ENCODE measurements around the gene MRPL11.

The MRPL11 gene

DNA sequence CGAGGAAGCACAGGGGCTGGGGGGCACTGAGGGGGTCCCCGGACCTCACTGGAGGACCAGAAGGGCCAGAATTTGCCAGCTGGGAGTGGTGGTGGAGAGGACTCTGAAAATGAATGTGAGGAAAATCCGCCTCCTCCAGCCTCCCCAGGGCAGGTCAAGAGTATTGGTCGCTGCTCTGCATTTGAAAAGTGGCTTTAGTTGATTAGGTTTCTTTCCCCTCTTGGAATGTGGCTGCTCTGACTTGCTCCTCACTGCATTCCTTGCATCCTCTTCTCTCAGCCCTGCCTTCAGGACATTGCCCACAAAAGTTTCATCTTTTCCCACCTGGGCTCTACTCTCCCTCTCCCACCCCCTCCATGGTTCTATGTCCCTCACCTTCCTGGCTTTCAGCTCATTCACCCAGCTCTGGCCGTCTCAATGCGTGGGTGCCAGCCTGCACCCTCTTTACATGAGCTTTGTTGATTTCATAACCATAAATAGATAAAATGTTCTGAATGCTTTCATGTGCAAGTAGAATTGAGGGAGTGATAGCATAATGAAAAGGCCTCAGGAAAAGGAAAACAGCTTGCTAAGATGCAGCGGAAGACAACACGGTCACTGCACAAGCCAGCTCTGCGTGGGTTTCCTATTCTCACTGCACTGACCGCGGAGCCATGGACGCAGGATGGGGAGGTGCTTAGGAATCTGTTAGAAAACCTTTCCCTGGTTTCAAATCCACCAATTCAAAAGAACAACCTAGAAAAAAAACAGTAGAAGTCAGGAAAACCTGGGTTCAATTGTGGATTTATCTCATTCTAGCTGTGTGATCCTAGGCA lies 24.3 kb downstream of the MRPL11 start:
- no peak overlapping the region for H3K9ac ChIP-seq (ENCODE audit: low read length)
- no peaks in the 10 kb centered on the region for H3K36me3 ChIP-seq (ENCODE audit: insufficient read depth, low read length)
- H3K27ac ChIP-seq (ENCODE audit: low read depth, low read length, poor library complexity, severe bottlenecking): no peak overlapping the region
- no peaks in the 10 kb centered on the region for H4K20me1 ChIP-seq (ENCODE audit: insufficient read depth, low read length)
- TF ChIP-seq CTCF (IDR thresholded peaks at IDR 0.05; ENCODE audit: low read length) (no peak), EZH2 (IDR thresholded peaks at IDR 0.05; ENCODE audit: borderline replicate concordance, low read length) (no peak)
- H3F3A ChIP-seq (ENCODE audit: insufficient read depth, low read length): no peaks in the 10 kb centered on the region
- H3K27me3 ChIP-seq (ENCODE audit: insufficient read depth, low read length): no peaks in the 10 kb centered on the region
- no peaks in the 10 kb centered on the region for H3K9me2 ChIP-seq (ENCODE audit: low read depth, low read length)
- no peak overlapping the region for H2AFZ ChIP-seq (ENCODE audit: low read length)
- no peaks in the 10 kb centered on the region for H3K9me3 ChIP-seq (ENCODE audit: low read length)
- no peak overlapping the region for H3K4me2 ChIP-seq (ENCODE audit: low read length)
- H3K4me3 ChIP-seq (ENCODE audit: low read depth, low read length, poor library complexity, severe bottlenecking): no peak overlapping the region
- no peaks in the 10 kb centered on the region for H3K79me2 ChIP-seq (ENCODE audit: insufficient read depth, low read length)
- no peaks in the 10 kb centered on the region for H3K4me1 ChIP-seq (ENCODE audit: insufficient read depth, low read length, severe bottlenecking)

- Histone ChIP-seq H3K9ac (ENCODE audit: low read length) (no peak overlapping the region), H3K4me2 (ENCODE audit: low read length) (no peak overlapping the region), H3K4me1 (ENCODE audit: insufficient read depth, low read length, severe bottlenecking) (peaks cover 7% of the 10 kb centered on the region), H4K20me1 (ENCODE audit: insufficient read depth, low read length) (no peaks in the 10 kb centered on the region), H3K9me3 (ENCODE audit: low read length) (no peaks in the 10 kb centered on the region), H3K27me3 (ENCODE audit: insufficient read depth, low read length) (no peaks in the 10 kb centered on the region), H3K36me3 (ENCODE audit: insufficient read depth, low read length) (no peaks in the 10 kb centered on the region), H3K27ac (ENCODE audit: low read depth, low read length, poor library complexity, severe bottlenecking) (no peak overlapping the region), H2AFZ (ENCODE audit: low read length) (no peak overlapping the region), H3K79me2 (ENCODE audit: insufficient read depth, low read length) (no peaks in the 10 kb centered on the region), H3F3A (ENCODE audit: insufficient read depth, low read length) (no peaks in the 10 kb centered on the region), H3K9me2 (ENCODE audit: low read depth, low read length) (no peaks in the 10 kb centered on the region), H3K4me3 (ENCODE audit: low read depth, low read length, poor library complexity, severe bottlenecking) (no peak overlapping the region)
- TF ChIP-seq EZH2 (IDR thresholded peaks at IDR 0.05; ENCODE audit: borderline replicate concordance, low read length) (no peak), CTCF (IDR thresholded peaks at IDR 0.05; ENCODE audit: low read length) (no peak)
Measured at GRCh38 chr11:66413167-66413566, 25.5 kb downstream of the MRPL11 start.

DNA sequence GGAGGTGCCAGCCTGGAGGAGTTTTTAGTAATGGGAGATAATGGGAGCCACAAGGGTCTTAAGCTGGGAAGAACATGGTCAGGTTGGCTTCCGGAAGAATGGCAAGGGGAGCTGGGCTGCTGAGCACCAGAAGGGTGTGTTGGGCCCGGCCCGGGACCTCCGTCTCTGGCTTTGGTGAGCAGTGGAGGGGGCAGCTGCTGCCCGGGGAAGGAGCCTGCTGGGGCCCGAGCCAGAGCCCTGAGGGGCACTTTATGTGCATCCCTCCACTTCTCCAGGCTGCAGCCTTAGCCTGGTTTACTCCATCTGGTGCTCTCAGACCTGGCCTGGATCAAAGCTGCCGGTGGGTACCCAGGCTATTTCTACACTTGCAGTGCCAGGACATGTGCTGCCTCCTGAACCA lies 26.5 kb downstream of the MRPL11 start:
- Histone ChIP-seq H3K79me2 (ENCODE audit: insufficient read depth, low read length) (no peaks in the 10 kb centered on the region), H3K27me3 (ENCODE audit: insufficient read depth, low read length) (no peaks in the 10 kb centered on the region), H4K20me1 (ENCODE audit: insufficient read depth, low read length) (no peaks in the 10 kb centered on the region), H3K36me3 (ENCODE audit: insufficient read depth, low read length) (no peaks in the 10 kb centered on the region), H3K9me2 (ENCODE audit: low read depth, low read length) (no peaks in the 10 kb centered on the region), H3K9me3 (ENCODE audit: low read length) (no peaks in the 10 kb centered on the region), H3K4me1 (ENCODE audit: insufficient read depth, low read length, severe bottlenecking) (peaks cover 7% of the 10 kb centered on the region), H3K4me2 (ENCODE audit: low read length) (no peak overlapping the region), H3F3A (ENCODE audit: insufficient read depth, low read length) (no peaks in the 10 kb centered on the region), H3K9ac (ENCODE audit: low read length) (no peak overlapping the region), H2AFZ (ENCODE audit: low read length) (no peak overlapping the region), H3K27ac (ENCODE audit: low read depth, low read length, poor library complexity, severe bottlenecking) (no peak overlapping the region), H3K4me3 (ENCODE audit: low read depth, low read length, poor library complexity, severe bottlenecking) (no peak overlapping the region)
- TF ChIP-seq EZH2 (IDR thresholded peaks at IDR 0.05; ENCODE audit: borderline replicate concordance, low read length): no peak
- TF ChIP-seq CTCF (IDR thresholded peaks at IDR 0.05; ENCODE audit: low read length): no peak

Measured in OCI-LY1 (cell line).